ENCODE results near the gene CARMIL1. TPM values are rescaled to one million over a fixed set of nuclear protein-coding genes. Genes with fewer than 3 reads are reported as not detected.

Gene CARMIL1
- total RNA-seq, 1 experiment from 2014 or later: 23.6 TPM

GRCh38 chr6:25620391-25620790 is 341.2 kb downstream of the CARMIL1 start:
- peaks cover 0 to 2% (median 0%) of the 10 kb centered on the region in 3 experiments; a peak in 3 of 7 replicates for H3K36me3 Mint-ChIP-seq (ENCODE audit: insufficient read depth in 1 of 3, low read depth in 3 of 3)
- Histone ChIP-seq H3T11ph (ENCODE audit: low read length) (no peak overlapping the region), H2BK120ac (ENCODE audit: low read depth, low read length, poor library complexity, severe bottlenecking) (no peak overlapping the region), H3K27ac (ENCODE audit: insufficient read length, low read depth, low read length) (no peak overlapping the region), H2BK5ac (ENCODE audit: insufficient read length, low read length) (no peak overlapping the region), H3K18ac (ENCODE audit: insufficient read length, low read depth, low read length) (no peak overlapping the region), H4K5ac (ENCODE audit: insufficient read length, low read depth, low read length) (no peak overlapping the region), H3K9ac (ENCODE audit: extremely low read depth, insufficient read length, low read length) (no peak overlapping the region), H3K23ac (ENCODE audit: insufficient read length, low read depth, low read length) (no peak overlapping the region), H3K79me1 (ENCODE audit: insufficient read depth, low read depth, low read length, poor library complexity, severe bottlenecking) (no peaks in the 10 kb centered on the region), H2BK12ac (ENCODE audit: insufficient read length, low read depth, low read length) (no peak overlapping the region), H4K20me1 (ENCODE audit: control insufficient read depth, insufficient read depth, insufficient read length) (no peaks in the 10 kb centered on the region), H3K9me3 (ENCODE audit: control insufficient read depth, low read depth, low read length) (no peaks in the 10 kb centered on the region), H3K79me2 (ENCODE audit: insufficient read depth, low read length) (no peaks in the 10 kb centered on the region), H3K56ac (ENCODE audit: insufficient read length, low read depth, low read length) (no peak overlapping the region), H3K14ac (ENCODE audit: insufficient read depth, low read length) (no peak overlapping the region), H3K4ac (ENCODE audit: low read depth, low read length) (no peak overlapping the region), H3K27me3 (ENCODE audit: insufficient read depth, low read length) (no peaks in the 10 kb centered on the region; the same call in 1 of the 2 replicates), H4K8ac (replicated peaks; ENCODE audit: insufficient read length, low read depth, low read length) (no peak overlapping the region), H2AFZ (ENCODE audit: low read length) (no peak overlapping the region), H2BK15ac (ENCODE audit: low read depth, low read length) (no peak overlapping the region), H3K4me1 (ENCODE audit: insufficient read depth, low read length) (no peaks in the 10 kb centered on the region), H3K23me2 (ENCODE audit: insufficient read length, low read depth, low read length, poor library complexity, severe bottlenecking) (no peaks in the 10 kb centered on the region), H4K91ac (ENCODE audit: insufficient read length, low read depth, low read length) (no peak overlapping the region), H2BK20ac (ENCODE audit: low read depth, low read length, poor library complexity, severe bottlenecking) (no peak overlapping the region), H3K4me2 (ENCODE audit: insufficient read depth, insufficient read length, low read length) (no peak overlapping the region), H2AK5ac (ENCODE audit: insufficient read length, low read length) (no peak overlapping the region)
- TF ChIP-seq, protein P1, sequence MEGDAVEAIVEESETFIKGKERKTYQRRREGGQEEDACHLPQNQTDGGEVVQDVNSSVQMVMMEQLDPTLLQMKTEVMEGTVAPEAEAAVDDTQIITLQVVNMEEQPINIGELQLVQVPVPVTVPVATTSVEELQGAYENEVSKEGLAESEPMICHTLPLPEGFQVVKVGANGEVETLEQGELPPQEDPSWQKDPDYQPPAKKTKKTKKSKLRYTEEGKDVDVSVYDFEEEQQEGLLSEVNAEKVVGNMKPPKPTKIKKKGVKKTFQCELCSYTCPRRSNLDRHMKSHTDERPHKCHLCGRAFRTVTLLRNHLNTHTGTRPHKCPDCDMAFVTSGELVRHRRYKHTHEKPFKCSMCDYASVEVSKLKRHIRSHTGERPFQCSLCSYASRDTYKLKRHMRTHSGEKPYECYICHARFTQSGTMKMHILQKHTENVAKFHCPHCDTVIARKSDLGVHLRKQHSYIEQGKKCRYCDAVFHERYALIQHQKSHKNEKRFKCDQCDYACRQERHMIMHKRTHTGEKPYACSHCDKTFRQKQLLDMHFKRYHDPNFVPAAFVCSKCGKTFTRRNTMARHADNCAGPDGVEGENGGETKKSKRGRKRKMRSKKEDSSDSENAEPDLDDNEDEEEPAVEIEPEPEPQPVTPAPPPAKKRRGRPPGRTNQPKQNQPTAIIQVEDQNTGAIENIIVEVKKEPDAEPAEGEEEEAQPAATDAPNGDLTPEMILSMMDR (conservative IDR thresholded peaks at IDR 0.05): no peak
- H3K4me1 Mint-ChIP-seq: peaks cover 6 to 7% of the 10 kb centered on the region in 2 experiments; a peak in 3 of 4 replicates
- no peak overlapping the region for H3K4me3 Mint-ChIP-seq
- WGBS (ENCODE audit: extremely low coverage, insufficient read length, low lambda C conversion rate): no CpG with 5 or more reads among the region's 2 CpGs
- H3K9me3 Mint-ChIP-seq: no peaks in the 10 kb centered on the region
- no peak overlapping the region for H3K27ac Mint-ChIP-seq
- DNase-seq: no peak
- no peaks in the 10 kb centered on the region for H3K27me3 Mint-ChIP-seq (ENCODE audit: low read depth)

All from H9 (cell line).